ENCODE data around the gene KCNK3. TPM values are rescaled to one million over a fixed set of nuclear protein-coding genes. Genes with fewer than 3 reads are reported as not detected.

KCNK3 gene
- total RNA-seq, 1 donor from 2014 or later, result 6.6 TPM

- Mint-ChIP-seq H3K4me1 (peaks cover 32% of the 10 kb centered on the region), H3K27ac (peak overlapping the region; percentile 39), H3K9me3 (no peaks in the 10 kb centered on the region), H3K27me3 (ENCODE audit: low read depth) (no peaks in the 10 kb centered on the region), H3K4me3 (no peak overlapping the region), H3K36me3 (no peaks in the 10 kb centered on the region)
- no peak for DNase-seq (ENCODE audit: low spot score in 2 of 2, unreplicated experiment in 2 of 2)
- no peak for TF ChIP-seq CTCF (IDR thresholded peaks at IDR 0.05; ENCODE audit: unreplicated experiment)
Observed at GRCh38 chr2:26721115-26722032, 28.9 kb downstream of the KCNK3 start.

- no peaks in the 10 kb centered on the region for H3K27me3 Mint-ChIP-seq (ENCODE audit: low read depth)
- peak overlapping the region; percentile 12 for H3K27ac Mint-ChIP-seq
- TF ChIP-seq CTCF (IDR thresholded peaks at IDR 0.05; ENCODE audit: unreplicated experiment), result no peak
- DNase-seq (ENCODE audit: low spot score in 2 of 2, unreplicated experiment in 2 of 2), result no peak
- no peaks in the 10 kb centered on the region for H3K36me3 Mint-ChIP-seq
- H3K4me3 Mint-ChIP-seq, result no peak overlapping the region
- H3K4me1 Mint-ChIP-seq, result peaks cover 32% of the 10 kb centered on the region
- H3K9me3 Mint-ChIP-seq, result no peaks in the 10 kb centered on the region
Observed at GRCh38 chr2:26722328-26722727, 29.8 kb downstream of the KCNK3 start.

- DNase-seq (ENCODE audit: low spot score in 2 of 2, unreplicated experiment in 2 of 2), result no peak
- no peak for TF ChIP-seq CTCF (IDR thresholded peaks at IDR 0.05; ENCODE audit: unreplicated experiment)
- no peaks in the 10 kb centered on the region for H3K36me3 Mint-ChIP-seq
- H3K4me3 Mint-ChIP-seq, result no peak overlapping the region
- H3K4me1 Mint-ChIP-seq, result peaks cover 32% of the 10 kb centered on the region
- H3K27me3 Mint-ChIP-seq (ENCODE audit: low read depth), result no peaks in the 10 kb centered on the region
- H3K27ac Mint-ChIP-seq, result peak overlapping the region; percentile 16
- H3K9me3 Mint-ChIP-seq, result no peaks in the 10 kb centered on the region
Observed at GRCh38 chr2:26722911-26723310, 30.4 kb downstream of the KCNK3 start.

- peaks cover 32% of the 10 kb centered on the region for H3K4me1 Mint-ChIP-seq
- H3K27me3 Mint-ChIP-seq (ENCODE audit: low read depth), result no peaks in the 10 kb centered on the region
Observed at GRCh38 chr2:26723475-26723874, 31.0 kb downstream of the KCNK3 start.

GRCh38 chr2:26723991-26724750 lies 31.6 kb downstream of the KCNK3 start:
- Mint-ChIP-seq H3K9me3 (no peaks in the 10 kb centered on the region), H3K36me3 (no peaks in the 10 kb centered on the region), H3K27ac (peak overlapping the region; percentile 85), H3K4me1 (peaks cover 28% of the 10 kb centered on the region), H3K4me3 (no peak overlapping the region), H3K27me3 (ENCODE audit: low read depth) (no peaks in the 10 kb centered on the region)
- no peak for TF ChIP-seq CTCF (IDR thresholded peaks at IDR 0.05; ENCODE audit: unreplicated experiment)
- no peak for DNase-seq (ENCODE audit: low spot score in 2 of 2, unreplicated experiment in 2 of 2)

More at GRCh38 chr2:26723475-26723874, 31.0 kb downstream of the KCNK3 start:
- Mint-ChIP-seq H3K27ac (peak overlapping the region; percentile 21), H3K36me3 (no peaks in the 10 kb centered on the region), H3K4me3 (no peak overlapping the region), H3K9me3 (no peaks in the 10 kb centered on the region)
- TF ChIP-seq CTCF (IDR thresholded peaks at IDR 0.05; ENCODE audit: unreplicated experiment), result no peak
- no peak for DNase-seq (ENCODE audit: low spot score in 2 of 2, unreplicated experiment in 2 of 2)
